Stimulated activated CD8-positive, alpha-beta memory T cell treated with anti-CD3 and anti-CD28 coated beads, Interleukin-2, amount 100 ng/mL, for 1 hour (primary cell): ENCODE results near the gene PBX4.
"Not testable (repeated sequence)": the region's sequence is repeated elsewhere in the genome, so short reads cannot be mapped to it uniquely, and the experiment has no call there.

Experiments
- DNase-seq, 2 donors: peaks; one replicate each; pipeline ENCODE4 v3.0.0-alpha.2; 2020; ENCODE audit warnings: low read depth in 2 of 2

The PBX4 gene, protein sequence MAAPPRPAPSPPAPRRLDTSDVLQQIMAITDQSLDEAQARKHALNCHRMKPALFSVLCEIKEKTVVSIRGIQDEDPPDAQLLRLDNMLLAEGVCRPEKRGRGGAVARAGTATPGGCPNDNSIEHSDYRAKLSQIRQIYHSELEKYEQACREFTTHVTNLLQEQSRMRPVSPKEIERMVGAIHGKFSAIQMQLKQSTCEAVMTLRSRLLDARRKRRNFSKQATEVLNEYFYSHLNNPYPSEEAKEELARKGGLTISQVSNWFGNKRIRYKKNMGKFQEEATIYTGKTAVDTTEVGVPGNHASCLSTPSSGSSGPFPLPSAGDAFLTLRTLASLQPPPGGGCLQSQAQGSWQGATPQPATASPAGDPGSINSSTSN

DNA sequence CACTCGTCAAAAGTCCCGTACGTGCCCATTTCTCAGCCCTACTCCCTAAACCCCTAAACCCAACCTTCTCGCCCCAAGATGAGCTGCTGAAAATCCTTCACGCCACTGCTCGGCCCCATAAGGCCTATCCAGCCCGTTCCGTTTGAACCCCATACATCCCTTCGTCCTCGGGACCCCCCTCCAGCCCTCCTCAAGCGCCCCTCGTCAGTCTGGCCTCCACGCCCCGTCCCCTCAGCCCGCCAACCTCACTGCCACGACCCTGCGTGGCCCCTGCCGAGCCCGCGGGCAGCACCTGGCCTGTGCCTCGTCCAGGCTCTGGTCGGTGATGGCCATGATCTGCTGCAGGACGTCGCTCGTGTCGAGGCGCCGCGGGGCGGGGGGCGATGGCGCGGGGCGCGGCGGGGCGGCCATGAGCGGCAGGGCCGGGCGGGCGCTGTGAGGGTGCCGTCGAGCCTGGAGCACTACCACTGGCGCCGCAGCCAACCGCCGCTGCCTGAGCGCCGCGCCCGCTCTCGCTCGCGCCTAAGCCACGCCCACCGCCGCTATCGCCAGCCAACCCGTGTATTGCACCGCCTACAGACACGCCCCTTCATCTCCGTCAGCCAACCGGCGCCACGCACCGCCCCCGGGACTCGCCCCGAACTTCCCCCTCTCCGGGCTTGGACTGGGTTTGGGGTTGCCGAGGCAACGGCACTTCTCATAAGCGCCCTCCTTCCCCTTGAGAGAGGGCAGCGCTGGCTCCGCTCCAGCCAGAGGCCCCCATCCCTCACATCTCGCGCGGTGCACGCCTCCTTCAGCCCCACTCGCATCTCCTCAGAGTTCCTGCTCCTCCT, at the start of gene PBX4:
TSS of gene PBX4 (minus strand) at position 469 of the 833 bp plus-strand sequence. CDS start at position 411, 58 bp downstream.
- DNase-seq = peak; percentile 98 to 99

DNA sequence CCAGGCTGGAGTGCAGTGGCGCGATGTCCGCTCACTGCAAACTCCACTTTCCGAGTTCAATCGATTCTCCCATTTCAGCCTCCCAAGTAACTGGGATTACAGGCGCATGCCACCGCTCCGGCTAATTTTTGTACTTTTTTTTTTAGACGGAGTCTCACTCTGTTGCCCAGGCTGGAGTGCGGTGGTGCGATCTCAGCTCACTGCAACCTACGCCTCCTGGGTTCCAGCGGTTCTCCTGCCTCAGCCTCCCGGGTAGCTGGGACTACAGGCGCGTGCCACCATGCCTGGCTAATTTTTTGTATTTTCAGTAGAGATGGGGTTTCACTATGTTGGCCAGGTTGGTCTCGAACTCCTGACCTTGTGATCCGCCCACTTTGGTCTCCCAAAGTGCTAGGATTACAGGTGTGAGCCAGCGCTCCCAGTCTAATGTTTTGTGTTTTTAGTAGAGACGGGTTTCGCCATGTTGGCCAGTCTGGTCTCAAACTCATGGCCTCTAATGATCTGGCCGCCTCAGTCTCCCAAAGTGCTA, 47.0 kb upstream of the PBX4 start:
- DNase-seq = not testable (repeated sequence)

DNA sequence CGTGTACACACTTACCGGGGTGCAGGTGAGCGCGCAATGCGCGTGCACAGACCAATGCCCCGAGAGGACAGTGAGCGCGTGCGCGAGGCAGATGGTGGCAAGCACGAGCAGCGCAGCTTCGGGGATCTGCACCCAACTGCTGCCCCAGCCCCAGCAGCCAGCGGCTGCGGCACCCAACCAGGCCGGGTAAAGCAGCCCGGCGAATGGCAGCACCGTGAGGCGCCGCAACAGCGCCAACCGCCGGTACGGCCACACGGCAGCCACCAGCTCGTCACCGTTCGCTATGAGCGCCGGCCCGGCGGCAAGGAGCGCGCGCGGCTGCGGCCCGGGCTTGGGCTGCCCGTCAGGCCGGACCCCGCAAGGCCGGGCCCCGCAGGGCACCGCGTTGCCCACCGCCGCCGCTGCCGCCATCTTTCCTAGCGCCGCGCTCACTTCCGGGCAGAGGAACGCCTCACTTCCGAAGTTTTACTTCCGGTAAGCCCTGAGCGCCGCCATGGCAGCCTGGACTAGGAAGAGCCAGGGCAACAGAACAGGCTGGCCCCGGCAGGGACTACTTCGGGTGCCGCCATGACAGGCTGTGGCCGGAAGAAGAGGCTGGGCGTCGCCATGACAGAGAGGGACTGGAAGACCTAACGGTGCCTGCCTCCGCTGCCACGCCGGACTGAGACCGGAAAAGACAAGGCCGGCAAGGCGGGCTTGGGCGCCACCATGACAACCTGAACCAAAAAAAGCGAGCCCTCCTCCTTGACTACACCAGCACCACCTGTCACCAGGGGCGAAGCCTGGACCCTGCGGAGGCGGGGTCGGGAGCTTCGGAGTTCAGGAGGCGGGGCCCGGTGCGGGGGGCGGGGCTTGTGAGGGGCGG, 45.0 kb upstream of the PBX4 start, which contains the start of gene ATP13A1:
TSS of gene ATP13A1 (minus strand) at position 421 of the 865 bp plus-strand sequence. CDS start at position 411, 10 bp downstream.
- peak; percentile 83 to 91 for DNase-seq

DNA sequence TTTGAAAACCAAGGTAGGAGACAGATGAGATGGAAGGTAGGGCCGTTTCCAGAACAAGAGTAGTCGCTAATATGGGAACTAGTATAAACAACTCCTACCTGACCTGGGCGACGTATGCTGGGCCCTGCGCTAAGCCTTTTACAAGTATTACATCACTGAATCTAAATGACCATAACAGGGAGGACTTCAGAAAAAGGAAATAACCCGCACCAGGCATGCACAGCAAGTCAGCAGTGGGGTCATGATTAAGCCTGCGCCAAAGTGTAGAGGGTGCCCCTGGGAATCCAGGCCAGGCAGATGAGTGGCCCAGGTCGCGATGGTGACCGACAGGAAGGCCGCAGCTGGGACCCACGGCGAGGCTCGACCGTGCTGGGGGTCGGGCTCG, 44.4 kb upstream of the PBX4 start:
- DNase-seq = no peak

DNA sequence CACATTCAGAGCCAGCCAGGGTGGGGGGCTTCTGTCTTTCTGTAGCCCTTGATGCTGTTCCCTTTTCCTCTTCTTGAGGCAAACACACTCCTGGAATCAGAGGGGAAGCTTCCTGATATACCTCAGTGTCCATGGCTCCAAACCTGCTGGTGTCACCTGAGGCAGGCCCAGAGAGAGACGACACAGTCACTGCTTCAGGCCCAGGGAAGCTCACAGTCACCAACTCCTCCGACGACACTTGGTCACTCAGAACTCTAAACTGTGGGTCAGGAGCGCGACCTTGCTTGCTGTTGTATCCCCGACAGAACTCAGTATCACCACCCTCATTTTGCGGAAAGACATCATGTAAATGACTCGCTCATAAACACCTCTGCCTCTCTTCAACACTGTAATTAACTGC, 43.9 kb upstream of the PBX4 start:
- DNase-seq = no peak

DNA sequence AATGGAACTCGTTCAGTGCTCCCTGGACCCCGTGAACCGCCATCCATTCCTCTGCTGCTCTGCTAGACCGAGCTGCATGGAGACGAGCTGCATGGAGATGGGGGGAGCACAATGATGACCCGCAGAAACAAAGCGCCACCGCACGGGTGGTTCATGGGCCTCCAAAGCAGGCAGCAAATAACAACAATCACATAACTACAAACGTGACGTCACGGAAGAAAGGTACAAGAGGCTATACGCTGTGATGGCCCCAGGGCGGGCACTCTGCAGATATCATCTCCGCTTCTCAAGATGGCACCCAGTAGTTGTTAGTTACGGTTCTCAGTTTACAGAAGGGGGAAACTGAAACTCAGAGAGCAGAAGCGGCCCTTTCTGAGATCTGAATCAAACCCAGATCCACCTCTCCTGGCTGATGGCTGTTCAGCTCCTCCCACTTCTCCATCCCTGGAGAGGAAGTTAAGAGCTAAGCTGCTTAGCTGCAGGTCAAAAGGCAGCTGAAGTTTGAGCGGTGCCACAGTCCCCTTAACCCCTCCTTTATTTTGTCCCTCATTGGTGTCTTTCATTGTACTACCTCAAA, 43.3 kb upstream of the PBX4 start:
- DNase-seq = no peak

DNA sequence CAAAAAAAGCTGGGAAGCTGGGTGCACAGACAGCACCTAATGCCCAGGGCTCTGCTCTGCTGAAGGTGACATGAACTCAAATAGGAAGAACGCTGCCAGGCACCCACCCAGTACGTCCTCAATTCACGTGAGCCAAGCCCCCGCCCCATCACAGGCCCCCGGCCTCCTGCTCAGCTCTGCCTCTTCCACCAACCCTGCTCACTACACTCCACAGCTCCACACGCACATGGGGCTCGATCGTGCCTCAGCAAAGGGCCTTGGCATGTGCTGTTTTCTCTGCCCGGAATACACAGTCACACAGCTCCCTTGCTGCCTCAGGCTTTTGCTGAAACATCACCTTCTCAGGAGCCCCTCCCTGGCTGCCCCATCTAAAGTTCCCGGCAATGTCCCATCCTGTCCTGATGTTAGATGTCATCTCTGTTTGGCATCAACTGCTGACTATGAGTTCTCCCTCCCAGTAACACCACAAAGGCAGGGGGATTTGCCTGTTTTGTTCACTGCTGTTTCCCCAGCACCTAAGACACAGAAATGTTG, 42.7 kb upstream of the PBX4 start:
- DNase-seq = no peak

DNA sequence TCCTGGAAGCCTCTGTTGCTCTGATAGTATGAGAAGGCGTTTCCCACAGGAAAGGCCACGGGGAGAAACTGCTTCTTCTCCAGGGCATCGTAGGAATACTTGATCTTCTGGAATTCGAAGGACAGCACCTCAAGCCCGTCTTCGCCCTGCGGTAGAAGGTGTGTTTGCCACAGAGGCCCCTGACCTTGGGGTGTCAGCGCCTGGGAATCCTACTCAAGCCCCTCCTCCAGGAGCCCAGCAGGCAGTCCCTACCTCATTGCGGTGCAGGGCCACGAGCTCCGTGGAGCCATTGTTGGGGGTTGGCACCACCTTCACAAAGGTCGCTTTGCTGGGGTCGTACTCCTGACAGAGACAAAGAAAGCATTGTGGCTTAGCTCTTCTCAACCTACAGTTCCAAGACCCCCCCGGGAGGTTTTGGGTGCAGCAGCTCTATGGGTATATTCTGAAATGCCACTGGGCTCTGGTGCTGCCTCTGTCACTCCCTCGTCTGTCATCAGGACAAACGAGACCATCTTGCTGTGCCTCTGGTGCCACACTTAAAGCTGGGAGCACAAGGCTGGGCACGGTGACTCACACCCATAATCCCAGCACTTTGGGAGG, 41.3 kb upstream of the PBX4 start:
- no peak for DNase-seq

DNA sequence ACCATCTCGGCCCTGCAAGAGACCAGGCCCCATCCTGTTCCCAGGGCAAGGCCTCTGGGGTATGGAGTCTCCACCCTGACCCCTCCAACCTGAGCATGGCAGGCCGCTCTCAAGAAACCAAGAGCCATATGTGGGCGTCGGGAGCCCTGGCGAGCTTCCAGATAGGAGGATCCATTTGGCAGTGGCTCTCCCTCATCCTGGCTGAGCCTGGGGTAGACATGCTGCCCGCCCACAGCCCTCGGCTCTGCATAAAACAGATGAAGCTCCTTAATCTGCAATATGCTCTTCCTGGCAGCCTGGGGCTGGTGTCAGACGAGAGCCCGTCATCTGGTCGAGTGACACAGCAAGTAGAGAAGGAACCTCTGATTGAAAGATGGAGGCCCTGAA, 38.9 kb upstream of the PBX4 start:
- DNase-seq = no peak

DNA sequence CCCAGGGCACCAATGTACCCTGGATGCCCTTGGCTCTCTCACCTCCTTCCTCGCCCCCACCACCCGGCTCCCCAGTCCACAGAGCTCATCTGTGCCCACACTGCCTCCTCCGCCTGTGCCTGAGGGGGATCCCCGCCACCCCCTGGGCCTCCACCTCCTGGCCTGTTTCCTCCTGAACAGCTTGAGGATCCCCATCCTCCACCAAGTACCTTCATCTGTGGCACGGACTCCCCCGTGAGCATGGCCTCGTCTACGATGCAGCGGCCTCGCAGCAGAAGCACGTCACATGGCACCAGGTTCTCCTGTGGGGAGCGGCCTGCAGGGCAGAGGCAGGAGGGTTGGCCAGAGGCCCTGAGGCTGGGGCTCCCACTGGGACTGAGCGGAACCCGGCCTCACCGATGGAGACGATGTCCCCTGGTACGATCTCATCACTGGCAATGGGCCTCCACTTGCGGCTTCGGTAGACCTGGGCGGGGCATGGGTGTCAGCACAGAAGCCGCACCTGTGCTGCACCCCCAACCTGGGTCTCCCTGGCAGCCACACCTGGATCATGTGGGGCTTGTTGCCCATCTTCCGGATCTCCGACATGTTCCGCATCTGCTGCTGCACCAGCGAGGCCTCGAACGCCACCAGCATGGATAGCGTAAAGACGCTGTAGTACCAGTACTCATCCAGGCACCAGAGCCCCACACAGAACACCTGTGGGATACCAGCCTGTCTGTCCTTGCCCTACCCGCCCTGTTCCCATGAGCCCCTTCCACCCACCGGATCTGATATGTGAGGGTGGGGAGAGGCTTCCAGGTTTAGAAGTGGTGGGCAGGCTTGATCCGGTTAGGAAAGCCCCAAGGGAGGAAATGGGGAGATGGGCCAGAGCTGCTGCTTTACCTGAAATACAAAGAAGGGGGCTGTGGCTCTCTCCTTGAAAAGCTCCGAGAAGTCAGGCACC, 38.2 kb upstream of the PBX4 start:
- no peak for DNase-seq

DNA sequence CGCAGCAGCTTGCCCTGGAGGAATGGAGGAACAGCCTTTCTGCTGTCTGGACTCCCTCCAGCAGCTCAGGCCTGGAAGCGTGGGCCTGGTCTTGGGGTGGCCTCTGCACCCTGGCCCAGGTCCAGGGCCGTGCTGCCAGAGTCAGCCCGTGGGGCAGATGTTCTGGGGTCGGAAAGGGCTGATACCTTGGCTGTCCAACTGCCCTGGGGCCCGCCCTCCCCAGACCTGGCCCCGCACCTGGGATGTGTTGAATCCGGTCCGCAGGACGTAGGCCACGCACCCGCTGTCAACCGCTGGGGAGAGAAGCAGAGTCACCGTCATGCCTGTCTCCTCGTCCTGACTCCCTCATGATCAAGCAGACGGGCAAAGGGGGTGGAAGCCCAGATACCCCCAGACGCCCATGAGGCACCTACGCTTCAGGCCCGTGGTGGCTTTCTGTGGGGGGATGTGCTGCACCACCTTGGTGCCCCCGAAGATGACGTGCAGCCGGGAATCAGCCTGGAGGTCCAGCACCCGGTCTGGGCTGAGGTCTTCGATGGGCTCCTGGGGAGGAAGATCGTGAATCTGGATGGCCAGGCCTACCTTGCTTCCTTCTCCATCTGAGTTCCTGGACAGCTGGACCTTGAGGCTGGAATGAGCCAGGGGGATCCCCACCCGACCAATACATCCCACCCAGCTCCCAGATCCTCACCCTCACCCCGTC, 37.3 kb upstream of the PBX4 start:
- DNase-seq = no peak

DNA sequence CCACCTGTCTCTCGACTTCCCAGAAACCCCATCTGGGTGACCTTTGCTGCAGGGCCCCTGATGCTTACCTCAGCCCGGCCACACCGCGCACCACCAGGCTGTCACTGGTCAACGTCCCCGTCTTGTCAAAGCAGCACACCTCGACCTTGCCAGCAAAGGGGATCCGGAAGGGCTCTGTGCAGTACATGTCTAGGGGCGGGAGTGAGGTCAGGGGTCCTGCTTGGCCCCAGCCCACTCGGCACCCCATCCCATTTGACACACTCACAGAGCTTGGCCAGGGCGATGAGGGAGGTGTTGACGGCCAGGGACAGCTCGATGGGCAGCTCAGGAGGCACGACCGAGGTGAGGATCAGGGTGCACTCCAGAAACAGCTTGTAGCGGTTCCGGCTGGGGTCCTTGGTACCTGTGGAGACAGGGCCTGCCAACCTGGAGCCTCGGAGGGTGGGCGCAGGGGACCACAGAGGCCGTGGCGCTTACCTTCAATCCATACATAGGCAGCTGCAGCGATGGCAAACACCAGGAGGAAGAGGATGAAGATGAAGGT, 36.6 kb upstream of the PBX4 start:
- DNase-seq = no peak

DNA sequence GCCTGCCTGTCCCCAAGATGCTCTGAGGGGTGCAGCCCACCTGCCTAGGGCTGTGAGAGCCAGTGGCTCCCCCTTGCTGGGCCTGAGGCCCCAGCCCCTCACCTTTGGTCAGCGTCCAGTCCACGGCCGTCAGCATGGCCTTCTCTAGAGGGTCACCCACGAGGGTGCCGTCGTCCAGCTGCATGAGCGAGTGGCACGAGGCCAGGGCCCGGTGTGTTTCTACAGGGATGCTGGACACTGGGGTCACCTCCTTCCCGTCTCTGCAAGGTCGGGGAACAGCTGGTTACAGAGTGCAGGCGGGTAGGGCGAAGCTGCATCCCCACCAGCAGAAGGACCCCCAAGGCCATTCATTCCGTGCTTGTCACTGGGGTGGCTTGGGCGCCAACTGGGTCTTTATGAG, 36.0 kb upstream of the PBX4 start:
- DNase-seq = no peak

DNA sequence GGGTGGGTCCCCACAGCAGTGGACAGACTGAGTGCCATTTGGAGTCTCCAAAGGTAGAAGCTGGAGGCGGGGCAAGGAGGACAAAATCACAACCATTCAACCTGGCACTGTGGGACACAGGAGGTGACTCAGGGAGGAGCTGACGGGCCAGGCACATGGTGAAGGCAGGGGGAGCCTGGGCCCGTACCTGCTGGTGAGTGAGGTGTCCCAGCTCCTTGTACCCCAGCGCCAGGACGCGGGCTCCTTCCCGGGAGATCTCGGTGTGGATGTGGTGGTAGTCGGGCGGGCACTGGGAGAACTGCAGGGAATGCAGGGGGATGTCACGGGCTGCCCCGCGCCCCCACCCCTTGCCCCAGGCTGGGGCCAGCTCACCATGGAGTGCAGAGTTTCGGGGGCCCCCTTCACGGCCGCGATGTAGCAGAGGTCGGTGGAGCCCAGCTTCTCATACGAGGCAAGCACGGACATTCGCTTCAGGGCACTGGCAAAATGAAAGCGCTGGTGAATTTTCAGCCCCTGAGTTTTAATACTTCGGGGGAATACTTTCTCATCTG, 35.2 kb upstream of the PBX4 start:
- no peak for DNase-seq

DNA sequence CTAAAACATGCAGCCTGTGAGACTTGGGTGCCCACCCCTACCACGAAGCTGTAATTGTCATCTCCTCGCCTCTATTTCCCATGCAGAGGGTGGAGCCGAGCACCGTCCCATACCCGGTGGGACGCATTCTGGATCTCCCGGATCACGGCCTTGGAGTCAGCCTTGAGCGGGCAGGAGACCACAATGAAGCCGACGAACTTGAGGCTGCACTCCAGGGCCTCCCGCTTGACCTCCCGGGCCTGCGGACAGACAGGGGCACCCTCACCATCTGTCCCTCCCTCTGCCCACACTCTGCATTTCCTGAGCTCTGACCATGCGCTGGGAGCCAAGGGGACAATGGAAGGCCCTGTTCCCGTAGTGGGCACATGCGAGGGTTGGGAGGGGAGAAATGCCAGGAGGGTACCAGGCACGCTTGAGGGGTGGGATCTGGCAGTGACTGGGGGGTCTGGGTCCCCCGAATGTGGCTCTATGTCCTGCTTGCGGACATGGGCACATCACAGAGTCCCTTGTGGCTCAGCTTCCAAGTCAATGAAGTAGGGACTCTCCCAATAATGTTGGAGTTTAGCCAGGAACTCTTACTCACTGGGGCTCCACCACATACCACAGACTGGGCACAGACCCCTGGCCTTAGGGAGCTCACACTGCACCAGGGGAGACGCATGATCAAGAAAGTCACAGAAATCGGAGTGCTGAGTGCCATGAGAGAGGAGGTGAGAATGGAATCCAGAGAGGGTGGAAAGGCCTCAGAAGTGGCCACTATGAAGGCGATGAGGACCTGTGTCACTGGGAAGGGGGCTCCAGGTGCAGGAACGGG, 34.2 kb upstream of the PBX4 start:
- DNase-seq = no peak

DNA sequence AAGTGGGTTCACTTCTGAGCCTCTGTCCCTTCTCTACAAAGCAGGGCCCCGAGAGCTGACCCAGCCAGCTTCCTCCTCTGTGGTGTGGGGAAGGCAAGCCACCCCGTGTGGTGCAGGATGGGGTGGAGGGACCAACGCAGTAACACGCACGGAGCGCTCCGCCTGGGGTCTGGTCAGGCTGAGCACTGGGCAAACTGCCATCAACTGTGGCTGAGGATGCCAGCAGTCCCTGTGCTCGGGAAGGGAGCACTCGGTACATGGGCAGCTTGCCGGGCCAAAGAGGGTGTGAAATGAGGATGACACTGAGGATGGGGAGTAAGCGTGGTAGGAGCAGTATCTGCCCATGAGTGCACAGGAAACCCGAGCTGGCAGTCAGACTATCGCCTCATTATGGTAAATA, 32.6 kb upstream of the PBX4 start:
- no peak for DNase-seq

DNA sequence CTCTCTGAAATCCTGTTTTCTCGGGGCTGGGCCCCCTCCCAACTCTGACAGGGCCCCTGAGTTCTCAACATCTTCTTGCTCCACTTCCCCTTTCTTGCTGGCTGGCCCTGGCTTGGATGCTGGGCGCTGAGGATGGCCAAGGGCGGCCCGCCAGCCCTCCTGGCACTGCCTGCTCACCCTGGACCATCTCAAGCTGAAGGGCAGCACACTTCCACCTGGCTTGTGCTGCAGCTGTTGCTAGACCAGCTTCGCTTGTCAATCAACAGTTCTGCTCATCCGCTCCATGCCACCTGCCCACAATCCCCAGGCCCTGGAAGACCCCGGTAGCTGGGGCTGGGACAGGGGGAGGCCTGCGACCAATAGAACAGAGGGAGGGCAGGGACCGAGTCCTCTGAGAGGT, 31.8 kb upstream of the PBX4 start:
- DNase-seq = no peak
